GM23338 (cell line): ENCODE results near the gene STXBP5L. TPM values are rescaled to one million over a fixed set of nuclear protein-coding genes. Genes with fewer than 3 reads are reported as not detected.
A peak's percentile ranks its signal among the peaks of the same experiment; 100 is the strongest.

Source experiments
- ATAC-seq: fragments of 200-7000 bp; cut with Tn5 transposase; 3 replicates; pipeline ENCODE4 v1.9.1; 2020
- DNase-seq: peaks from one replicate; pipeline ENCODE4 v3.0.0-alpha.2; 2015; ENCODE audit warnings: low spot score
- H2AFZ ChIP-seq: fragments of 200-600 bp; sonication (generic); 2 replicates; pipeline ENCODE4 v1.8.0; 2016; ENCODE audit warnings: antibody characterized with exemption, mild to moderate bottlenecking, moderate library complexity
- H3F3A ChIP-seq: fragments of 200-600 bp; sonication (generic); replicated peaks from 2 replicates; pipeline ENCODE4 v1.8.0; 2017; ENCODE audit warnings: antibody characterized with exemption, mixed run types, low read depth
- H3K27ac ChIP-seq: fragments of 200-600 bp; sonication (generic); 2 replicates; pipeline ENCODE4 v1.6.1; 2016; ENCODE audit warnings: low read depth
- H3K27me3 ChIP-seq: fragments of 200-600 bp; sonication (generic); 2 replicates; pipeline ENCODE4 v1.8.0; 2016; ENCODE audit warnings: mild to moderate bottlenecking, mixed run types, moderate library complexity; ENCODE audit not compliant: insufficient read depth
- H3K36me3 ChIP-seq: fragments of 200-600 bp; sonication (generic); 2 replicates; pipeline ENCODE4 v1.8.0; 2016; ENCODE audit warnings: mild to moderate bottlenecking; ENCODE audit not compliant: insufficient read depth
- H3K4me1 ChIP-seq: fragments of 200-600 bp; sonication (generic); 2 replicates; pipeline ENCODE4 v1.8.0; 2016; ENCODE audit warnings: mild to moderate bottlenecking, moderate library complexity; ENCODE audit not compliant: insufficient read depth
- H3K4me2 ChIP-seq: fragments of 200-600 bp; sonication (generic); 2 replicates; pipeline ENCODE4 v1.7.1; 2017; ENCODE audit warnings: mixed run types
- H3K4me3 ChIP-seq: fragments of 200-600 bp; sonication (generic); 2 replicates; pipeline ENCODE4 v1.6.1; 2016; ENCODE audit warnings: mixed run types
- H3K79me2 ChIP-seq: fragments of 200-600 bp; sonication (generic); replicated peaks from 2 replicates; pipeline ENCODE4 v1.8.0; 2017; ENCODE audit warnings: mild to moderate bottlenecking; ENCODE audit not compliant: insufficient read depth
- H3K9me2 ChIP-seq: fragments of 200-600 bp; sonication (generic); 2 replicates; pipeline ENCODE4 v1.8.0; 2017; ENCODE audit not compliant: insufficient read depth
- H4K20me1 ChIP-seq: fragments of 200-600 bp; sonication (generic); replicated peaks from 2 replicates; pipeline ENCODE4 v1.8.0; 2017; ENCODE audit warnings: mild to moderate bottlenecking; ENCODE audit not compliant: insufficient read depth
- H3K27ac Mint-ChIP-seq: 2 replicates; pipeline ENCODE4 v1.8.0; 2020; ENCODE audit warnings: inconsistent platforms, mild to moderate bottlenecking, moderate library complexity, mixed read lengths
- H3K27me3 Mint-ChIP-seq: 3 replicates; pipeline ENCODE4 v1.8.0; 2022; ENCODE audit warnings: low read depth, mild to moderate bottlenecking, moderate library complexity, mixed read lengths, inconsistent platforms; ENCODE audit not compliant: insufficient read depth, poor library complexity
- H3K36me3 Mint-ChIP-seq: 3 replicates; pipeline ENCODE4 v1.8.0; 2021; ENCODE audit warnings: low read depth, mild to moderate bottlenecking, inconsistent platforms, moderate library complexity, mixed read lengths
- H3K4me1 Mint-ChIP-seq: 3 replicates; pipeline ENCODE4 v1.8.0; 2020; ENCODE audit warnings: mild to moderate bottlenecking, inconsistent platforms, mixed read lengths
- H3K4me3 Mint-ChIP-seq: 3 replicates; pipeline ENCODE4 v1.8.0; 2021; ENCODE audit warnings: moderate library complexity, mild to moderate bottlenecking, inconsistent platforms, mixed read lengths
- H3K9me3 Mint-ChIP-seq: 3 replicates; pipeline ENCODE4 v1.8.0; 2020; ENCODE audit warnings: moderate library complexity, mild to moderate bottlenecking, inconsistent platforms, mixed read lengths
- CREB1 ChIP-seq: fragments of 250-450 bp; sonication (Bioruptor Pico); IDR thresholded peaks from 2 replicates; pipeline ENCODE4 v1.5.0; 2020; ENCODE audit warnings: low read depth, mild to moderate bottlenecking, moderate library complexity
- CTCF ChIP-seq, 2 experiments: fragments of 200-600 bp in 1 of 2; sonication (generic) in 1 of 2; conservative IDR thresholded peaks; 2 replicates each; pipeline versions ENCODE4 v1.5.1 to v1.6.1; 2016 to 2017; ENCODE audit warnings: antibody characterized with exemption in 2 of 2, low read depth in 2 of 2, mild to moderate bottlenecking in 2 of 2, moderate library complexity in 1 of 2
- ETS1 ChIP-seq: IDR thresholded peaks from 2 replicates; pipeline ENCODE4 v1.6.1; 2016; ENCODE audit warnings: antibody characterized with exemption
- EZH2 ChIP-seq: fragments of 200-600 bp; sonication (generic); IDR thresholded peaks from one replicate; pipeline ENCODE4 v1.8.0; 2017; ENCODE audit warnings: antibody characterized with exemption, mild to moderate bottlenecking, low read depth; ENCODE audit not compliant: unreplicated experiment
- EZH2phosphoT487 ChIP-seq: fragments of 200-600 bp; sonication (generic); IDR thresholded peaks from one replicate; pipeline ENCODE4 v1.8.1; 2018; ENCODE audit warnings: antibody characterized with exemption; ENCODE audit not compliant: unreplicated experiment
- JUNB ChIP-seq: IDR thresholded peaks from one replicate; pipeline ENCODE4 v1.6.1; 2016; ENCODE audit warnings: antibody characterized with exemption; ENCODE audit not compliant: unreplicated experiment
- NANOG ChIP-seq: IDR thresholded peaks from 2 replicates; pipeline ENCODE4 v1.6.1; 2016; ENCODE audit warnings: antibody characterized with exemption, borderline replicate concordance
- POLR2AphosphoS5 ChIP-seq: IDR thresholded peaks from 2 replicates; pipeline ENCODE4 v1.6.1; 2016; ENCODE audit warnings: antibody characterized with exemption, low read depth
- REST ChIP-seq: IDR thresholded peaks from one replicate; pipeline ENCODE4 v1.6.1; 2018; ENCODE audit warnings: antibody characterized with exemption; ENCODE audit not compliant: unreplicated experiment
- STAT1 ChIP-seq: IDR thresholded peaks from one replicate; pipeline ENCODE4 v1.6.1; 2016; ENCODE audit warnings: antibody characterized with exemption; ENCODE audit not compliant: unreplicated experiment
- ZNF114 ChIP-seq: fragments of 250-450 bp; sonication (Bioruptor Pico); IDR thresholded peaks from 2 replicates; pipeline ENCODE4 v1.5.0; 2020; ENCODE audit warnings: mild to moderate bottlenecking, moderate library complexity
- ZNF331 ChIP-seq: fragments of 250-450 bp; sonication (Bioruptor Pico); IDR thresholded peaks from 2 replicates; pipeline ENCODE4 v1.5.0; 2020; ENCODE audit warnings: low read depth, mild to moderate bottlenecking, moderate library complexity
- ZNF462 ChIP-seq: fragments of 250-450 bp; sonication (Bioruptor Pico); IDR thresholded peaks from 2 replicates; pipeline ENCODE4 v1.5.0; 2020; ENCODE audit warnings: mild to moderate bottlenecking, moderate library complexity
- long read RNA-seq: library from polyadenylated mRNA; unstranded; transcript quantifications from one replicate; pipeline ENCODE4 v2.0.0, GENCODE V29; 2020; ENCODE audit not compliant: unreplicated experiment
- polyA plus RNA-seq: library from polyadenylated mRNA; unstranded; fragments of >200 nt; fragmentation: Nextera tagmentation; extraction: Ambion mirVana; gene quantifications from 2 replicates; pipeline ENCODE4 v1.2.1, GENCODE V29; 2016
- total RNA-seq: library from RNA; depleted of rRNA; stranded (reverse); fragments of >200 nt; shearing (Covaris generic); gene quantifications from 2 replicates; pipeline ENCODE4 v1.2.3, GENCODE V29; 2014; rRNA removed

STXBP5L gene
- total RNA-seq, result 2.9 and 4.2 TPM in 2 replicates
- 2.1 and 6.0 TPM in 2 replicates for polyA plus RNA-seq
- long read RNA-seq, partial matches to known transcripts, result 0 of 2 reads
- long read RNA-seq, other reads (novel, unspliced or antisense), result 2 of 2 reads

GRCh38 chr3:120908030-120908794, at the start of gene STXBP5L:
STXBP5L (plus strand) TSS chr3:120908205; CDS start chr3:120909579, 1,374 bp downstream.
- Mint-ChIP-seq H3K4me3 (peak within 1 kb of the TSS; percentile 87), H3K27me3 (peaks cover 9% of the 10 kb centered on the region), H3K9me3 (peaks cover 5% of the 10 kb centered on the region), H3K4me1 (peaks cover 13% of the 10 kb centered on the region; the same call in 2 of the 3 replicates), H3K36me3 (peaks cover 3% of the 10 kb centered on the region; the same call in 2 of the 3 replicates), H3K27ac (peak within 1 kb of the TSS; percentile 78)
- peaks cover 11% of the 10 kb centered on the region for H3K4me1 ChIP-seq
- peak within 1 kb of the TSS; percentile 92 for H2AFZ ChIP-seq
- H3K27me3 ChIP-seq, result no peaks in the 10 kb centered on the region
- no peaks in the 10 kb centered on the region for H4K20me1 ChIP-seq
- no peaks in the 10 kb centered on the region for H3K9me2 ChIP-seq
- H3K27ac ChIP-seq, result no peak within 1 kb of the TSS
- TF ChIP-seq NANOG, result no peak
- no peak for TF ChIP-seq ETS1
- peak; percentile 87 for TF ChIP-seq REST
- no peak for TF ChIP-seq ZNF114
- TF ChIP-seq EZH2phosphoT487, result no peak
- TF ChIP-seq JUNB, result no peak
- no peak for TF ChIP-seq CTCF (conservative IDR thresholded peaks at IDR 0.05; ENCODE audit: low read depth in 2 of 2)
- peak; percentile 87 for TF ChIP-seq CREB1 (CRISPR knock-in tag)
- TF ChIP-seq STAT1, result no peak
- no peak for TF ChIP-seq EZH2
- TF ChIP-seq ZNF331, result no peak
- peak; percentile 33 for TF ChIP-seq POLR2AphosphoS5
- no peak for TF ChIP-seq ZNF462
- peak within 1 kb of the TSS; percentile 86 for H3K4me3 ChIP-seq
- H3K36me3 ChIP-seq, result no peaks in the 10 kb centered on the region
- DNase-seq (peak; percentile 99), ATAC-seq (peak; percentile 92)
- 0 out of 2 replicates have a peak, but pooled peaks cover 4% of the 10 kb centered on the region for H3K79me2 ChIP-seq
- peak within 1 kb of the TSS; percentile 94 for H3K4me2 ChIP-seq
- H3F3A ChIP-seq, result no peaks in the 10 kb centered on the region
